HG03135 (cell line): ENCODE results near the gene AURKA.
A peak's percentile ranks its signal among the peaks of the same experiment; 100 is the strongest.

ENCODE experiments used
- ATAC-seq: cut with Tn5 transposase; IDR thresholded peaks from one replicate; pipeline ENCODE4 v1.9.1; 2021; ENCODE audit warnings: mild to moderate bottlenecking, moderate library complexity; ENCODE audit not compliant: unreplicated experiment

The AURKA gene

DNA sequence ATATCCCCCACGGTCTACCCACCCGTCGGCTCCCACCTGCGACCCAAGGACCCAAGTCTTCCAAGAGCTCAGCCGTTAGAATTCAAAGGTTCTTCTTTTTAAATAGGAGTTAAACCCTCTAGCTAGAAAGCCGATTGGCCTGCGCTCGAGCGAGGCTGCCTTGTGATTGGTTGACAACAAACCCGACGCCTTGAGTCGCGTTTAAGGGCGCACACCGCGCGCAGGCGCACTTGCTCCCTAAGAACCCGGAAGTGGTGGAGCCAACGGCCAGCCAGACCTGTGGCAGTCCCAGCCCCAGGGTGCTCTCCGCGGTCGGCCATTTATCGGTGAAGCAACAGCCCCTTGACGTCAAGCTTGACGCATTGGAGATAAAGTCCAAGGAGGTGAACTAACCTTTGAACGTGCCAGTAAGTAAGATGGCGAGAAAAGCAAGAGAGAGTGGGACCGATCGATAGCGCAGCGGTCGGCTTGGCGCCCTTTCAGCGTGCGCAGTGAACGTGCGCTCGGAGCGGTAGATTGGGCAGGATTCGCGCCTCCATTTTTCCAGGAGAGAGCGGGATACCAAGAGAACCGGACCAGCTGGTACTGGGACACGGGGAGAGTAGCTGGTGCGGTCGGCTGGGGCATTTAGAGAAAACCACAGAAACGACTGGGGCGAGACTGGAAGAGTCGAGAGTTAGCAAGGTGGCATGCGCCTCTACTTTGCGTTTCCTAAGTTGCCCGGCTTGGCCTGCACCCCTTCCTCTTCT lies at the start of gene AURKA, which contains the start of gene CSTF1:
Gene AURKA, minus strand, starts transcription at position 84 of the 749 bp plus-strand sequence. CDS start 4,018 bp downstream, outside the sequence.
Gene CSTF1, plus strand, starts transcription at position 514 of the 749 bp plus-strand sequence. CDS start 2,908 bp downstream, outside the sequence.
- peak; percentile 88 for ATAC-seq

DNA sequence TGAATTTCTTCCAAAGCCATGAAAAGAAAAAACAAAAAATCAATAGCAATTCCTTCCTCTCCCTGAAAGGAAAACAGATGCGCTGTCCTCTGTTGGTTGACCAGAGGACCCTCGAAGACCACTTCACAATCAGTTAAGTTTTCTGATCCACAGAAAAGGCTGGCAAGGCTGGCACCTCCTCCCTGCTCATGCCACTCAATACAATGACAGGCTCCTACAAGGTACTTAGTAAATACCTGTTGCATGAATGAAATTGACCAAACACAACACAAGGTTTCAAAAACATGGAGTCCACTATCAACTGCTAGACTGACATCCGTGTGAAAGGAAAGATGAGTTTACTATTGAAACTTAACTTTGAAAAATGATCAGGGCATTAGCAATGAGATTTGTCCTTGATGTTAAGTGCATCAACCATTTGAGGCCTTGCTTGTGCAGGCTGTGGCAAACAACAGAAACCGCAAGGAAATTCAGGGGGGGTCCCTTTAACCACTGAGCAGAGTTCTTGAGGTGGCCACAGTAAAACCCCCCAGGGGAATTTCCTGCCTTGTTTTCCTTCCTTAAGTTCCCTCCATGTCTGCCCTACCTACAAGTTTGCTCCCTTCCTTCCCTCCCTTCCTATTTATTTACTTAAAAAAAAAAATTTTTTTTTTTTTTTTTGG lies 48.5 kb upstream of the AURKA start:
- ATAC-seq, result no peak

DNA sequence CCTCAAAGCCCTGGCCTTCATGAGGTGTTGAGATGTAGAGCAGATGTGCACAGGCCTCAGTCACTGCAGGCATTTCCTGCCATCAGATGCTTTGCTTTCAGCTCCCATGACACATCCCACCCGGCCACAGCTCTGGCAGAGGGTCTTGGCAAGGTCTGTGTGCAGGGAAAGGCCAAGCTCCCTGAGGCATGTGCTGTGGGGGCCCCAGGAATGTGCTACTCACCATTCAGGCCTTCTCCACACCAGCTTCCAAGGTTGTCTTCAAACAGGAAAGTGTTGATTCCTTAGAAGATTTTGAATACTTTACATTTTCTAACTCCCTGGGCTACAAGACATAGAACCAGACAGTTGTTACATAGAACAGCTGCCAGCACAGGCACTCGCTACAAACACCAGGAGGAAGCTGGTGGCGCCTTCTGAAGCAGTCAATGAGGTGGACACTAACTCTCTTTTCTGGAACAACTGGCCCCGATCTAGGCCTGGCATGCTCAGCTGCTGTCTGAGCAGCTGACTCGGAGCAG lies 47.8 kb upstream of the AURKA start:
- ATAC-seq, result no peak

DNA sequence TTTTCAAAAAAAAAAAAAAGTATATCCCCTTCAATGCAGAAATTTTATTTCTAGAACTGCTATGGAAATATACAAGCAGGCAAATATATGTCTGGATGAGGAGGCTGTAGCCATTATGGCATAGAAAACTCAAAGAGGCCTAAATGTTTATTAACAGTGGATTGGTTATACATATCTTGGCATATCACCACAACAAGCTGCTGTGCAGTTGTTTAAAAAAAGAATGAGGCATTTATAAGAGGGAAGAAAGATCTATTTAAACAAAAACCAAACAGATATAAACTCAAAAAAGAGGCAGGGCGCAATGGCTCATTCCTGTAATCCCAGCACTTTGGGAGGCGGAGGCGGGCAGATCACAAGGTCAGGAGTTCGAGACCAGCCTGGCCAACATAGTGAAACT lies 46.3 kb upstream of the AURKA start:
- ATAC-seq, result no peak

DNA sequence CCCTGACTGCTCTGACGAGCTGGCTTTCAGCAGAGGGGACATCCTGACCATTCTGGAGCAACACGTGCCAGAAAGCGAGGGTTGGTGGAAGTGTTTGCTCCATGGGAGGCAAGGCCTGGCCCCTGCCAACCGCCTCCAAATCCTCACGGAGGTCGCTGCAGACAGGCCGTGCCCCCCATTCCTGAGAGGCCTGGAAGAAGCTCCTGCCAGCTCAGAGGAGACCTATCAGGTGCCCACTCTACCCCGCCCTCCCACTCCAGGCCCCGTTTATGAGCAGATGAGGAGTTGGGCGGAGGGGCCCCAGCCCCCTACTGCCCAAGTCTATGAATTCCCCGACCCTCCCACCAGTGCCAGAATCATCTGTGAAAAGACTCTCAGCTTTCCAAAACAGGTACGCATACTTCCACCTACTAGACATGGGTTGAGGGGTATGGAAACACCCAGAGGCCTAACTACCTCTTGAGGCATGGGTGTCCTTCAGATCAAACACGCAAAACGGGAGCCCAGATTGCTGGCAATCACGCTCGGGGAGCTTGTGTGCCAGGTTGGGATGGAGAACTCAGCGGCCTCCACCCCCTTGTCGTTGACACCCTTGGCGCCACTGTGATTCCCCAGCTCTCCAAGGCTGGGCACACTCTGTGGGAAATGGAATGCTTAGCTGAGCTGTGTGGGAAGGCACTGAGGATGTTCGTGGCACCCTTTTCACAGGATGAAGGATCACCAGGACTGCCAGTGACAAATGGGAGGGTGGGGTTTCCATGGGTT lies 45.4 kb upstream of the AURKA start:
- no peak for ATAC-seq

DNA sequence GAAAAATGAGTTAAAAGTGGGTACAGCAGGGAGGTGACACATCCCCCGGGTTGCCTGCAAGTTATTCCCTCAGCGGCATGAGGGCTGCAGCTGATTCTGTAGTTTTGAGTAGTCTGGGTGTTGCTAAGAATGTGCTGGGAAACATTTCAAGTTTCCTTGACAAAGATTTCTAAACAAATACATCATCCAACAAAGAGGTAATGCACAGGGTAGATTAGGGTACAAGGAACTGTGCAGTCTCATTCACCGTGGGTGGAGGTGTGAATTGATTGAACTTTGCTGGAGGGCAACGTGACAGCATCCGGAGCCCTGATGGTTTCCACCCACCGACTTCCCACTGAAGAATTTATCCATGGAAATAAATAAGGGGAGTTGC lies 41.9 kb upstream of the AURKA start:
- ATAC-seq, result no peak

DNA sequence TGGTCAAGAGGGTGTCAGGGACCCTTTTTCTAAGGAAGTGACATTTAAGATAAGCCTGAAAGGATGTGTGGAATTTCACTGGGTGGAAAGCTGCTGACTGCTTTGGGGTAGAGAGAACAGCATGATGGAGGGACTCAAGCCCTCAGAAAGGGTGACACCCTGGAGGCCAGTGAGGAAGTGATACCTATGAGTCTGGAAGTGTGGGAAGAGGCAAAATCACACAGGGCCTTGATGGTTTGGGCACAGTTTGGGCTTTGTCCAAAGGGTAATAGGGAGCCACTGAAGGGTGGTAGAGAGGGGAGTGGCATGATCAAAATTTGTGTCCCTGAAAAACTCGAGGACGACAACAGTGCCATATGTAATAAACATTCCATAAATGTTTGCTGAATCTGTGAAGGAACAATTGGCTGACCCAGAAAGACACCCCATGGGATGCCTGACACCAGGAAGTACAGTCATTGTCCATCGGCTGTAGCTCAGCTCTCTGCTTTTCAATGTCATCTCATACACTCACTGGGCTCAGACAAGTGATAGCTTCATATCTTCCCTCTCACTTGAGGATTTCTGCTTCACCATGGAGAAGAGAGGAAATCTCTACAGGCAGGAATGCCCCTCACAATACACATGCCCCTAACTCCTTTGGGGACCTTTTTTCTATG lies 41.3 kb upstream of the AURKA start:
- no peak for ATAC-seq

DNA sequence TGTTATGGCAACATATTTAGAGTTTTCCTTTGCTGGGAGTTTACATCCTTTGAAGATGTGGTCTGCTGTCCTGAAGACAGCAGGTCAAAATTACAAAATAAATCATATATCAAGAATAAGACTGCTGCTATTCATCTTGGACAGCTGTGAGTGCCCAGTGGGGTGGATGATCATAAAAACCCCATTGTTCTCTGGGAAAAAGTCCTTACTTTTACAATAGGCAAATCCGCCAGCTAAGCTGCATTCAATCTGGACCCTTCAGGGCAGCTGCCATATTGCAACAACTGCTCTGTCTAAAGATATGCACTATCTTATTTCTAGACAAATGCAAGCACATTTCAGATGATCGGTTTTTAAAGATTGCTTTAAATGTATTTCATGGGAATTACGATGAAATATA lies 39.5 kb upstream of the AURKA start:
- ATAC-seq, result no peak

DNA sequence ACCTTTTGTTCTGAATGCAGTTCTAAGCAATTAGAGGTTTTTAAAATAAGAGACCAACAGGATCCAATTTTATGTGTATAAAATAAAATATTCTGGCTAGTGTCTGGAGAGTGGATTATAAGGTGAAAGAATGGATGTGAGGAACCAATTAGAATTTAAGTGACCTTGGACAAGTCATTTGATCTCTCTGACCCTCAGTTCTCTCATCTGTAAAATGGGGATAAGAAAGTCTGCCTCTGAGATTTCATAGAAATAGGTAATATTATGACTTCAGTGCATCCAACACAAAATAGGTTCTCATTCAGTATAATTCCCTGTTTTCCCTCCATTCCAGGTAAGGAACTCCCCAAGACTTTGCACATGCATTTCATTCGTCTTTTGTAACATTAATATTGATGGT lies 38.9 kb upstream of the AURKA start:
- ATAC-seq, result no peak

DNA sequence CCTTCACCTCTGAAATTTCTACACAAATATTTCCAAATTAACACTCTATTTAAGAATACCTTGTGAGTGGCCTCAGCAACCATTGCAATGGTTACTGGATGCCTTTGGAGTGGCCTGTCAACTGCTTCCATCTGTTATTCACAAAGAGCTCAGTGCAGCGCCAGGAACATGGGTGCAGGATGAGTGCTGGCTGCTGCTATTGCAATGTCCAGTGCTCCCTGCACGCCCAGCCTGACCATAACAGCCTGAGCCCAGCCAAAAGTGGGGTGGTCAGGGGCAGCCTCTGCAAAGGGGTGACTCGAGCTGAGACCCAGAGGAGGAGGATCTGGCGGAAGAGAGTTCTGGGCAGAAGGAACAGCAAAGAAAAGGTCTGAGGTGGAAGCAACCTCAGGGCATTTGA lies 38.4 kb upstream of the AURKA start:
- ATAC-seq, result no peak

DNA sequence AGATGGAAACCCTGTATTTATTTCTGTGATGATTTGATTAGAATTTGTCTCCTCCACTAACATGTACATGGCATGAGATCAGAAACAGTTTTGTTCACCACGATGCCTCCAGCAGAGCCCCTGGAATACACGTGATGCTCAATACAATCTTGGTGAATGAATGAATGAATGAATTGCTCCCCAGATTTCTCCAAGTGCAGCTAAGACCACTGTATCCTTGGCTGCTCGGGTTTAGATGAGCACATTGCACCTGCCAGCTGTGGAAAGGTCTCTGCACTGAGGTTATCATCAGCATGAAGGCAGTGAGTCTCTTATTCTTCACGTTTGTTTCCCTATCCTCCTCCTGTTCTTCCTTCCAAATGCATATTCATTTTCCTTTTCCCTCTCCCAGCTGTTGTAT lies 37.9 kb upstream of the AURKA start:
- ATAC-seq, result no peak

DNA sequence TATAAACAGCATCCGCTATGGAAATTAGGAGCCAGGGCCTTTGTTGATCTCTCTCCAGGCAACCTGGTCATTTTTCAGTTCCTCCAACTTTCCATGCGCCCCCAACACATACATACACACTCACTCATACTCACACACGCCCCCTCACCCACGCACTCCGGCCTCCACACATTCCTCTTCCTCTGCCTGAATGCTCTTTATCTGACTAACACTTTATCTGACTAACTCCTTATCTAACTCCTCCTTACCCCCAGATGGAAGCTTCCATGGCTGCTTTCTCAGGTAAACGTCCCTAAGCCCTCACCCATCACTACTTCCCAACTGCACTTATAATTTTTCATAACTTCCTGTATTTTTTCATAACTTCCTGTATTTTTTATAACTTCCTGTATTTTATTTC lies 37.5 kb upstream of the AURKA start:
- ATAC-seq, result no peak

DNA sequence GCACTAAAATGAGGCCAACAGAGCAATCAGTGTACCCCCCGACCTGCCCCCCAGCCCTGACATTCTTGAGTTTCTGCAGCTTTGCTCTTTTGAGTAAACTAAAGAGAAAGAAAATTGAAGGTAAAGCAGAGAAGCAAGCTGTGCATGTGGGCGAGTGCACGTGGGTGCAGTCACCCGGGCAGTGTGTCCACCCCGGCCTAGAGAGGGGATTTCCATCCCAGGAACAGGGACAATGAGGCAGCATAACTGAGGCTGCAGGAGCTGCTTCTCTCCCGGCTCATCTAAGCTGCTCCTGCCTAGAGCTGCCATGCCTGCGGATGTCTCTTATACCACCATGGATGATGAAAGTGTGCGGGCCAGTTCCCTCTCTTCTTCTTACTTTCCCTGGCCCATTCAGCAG lies 36.9 kb upstream of the AURKA start:
- no peak for ATAC-seq

DNA sequence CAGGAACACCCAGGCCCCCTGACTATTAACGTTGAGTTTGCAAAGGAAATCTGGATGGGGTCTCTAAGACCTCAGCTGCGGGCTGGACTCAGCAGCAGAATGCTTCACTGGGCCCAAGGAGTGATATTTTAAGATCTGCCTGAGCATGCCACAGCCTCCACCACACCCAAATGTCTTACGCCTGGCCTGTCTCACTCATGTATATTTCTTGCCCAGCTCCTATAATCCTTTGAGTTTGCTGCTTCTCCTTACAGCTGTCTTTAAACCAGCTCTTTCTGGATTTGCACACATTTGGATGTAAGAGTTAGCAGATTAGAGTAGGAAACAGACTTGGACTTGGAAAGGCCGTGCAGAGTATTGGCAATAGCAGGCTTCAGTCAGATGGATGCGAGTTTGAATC lies 36.4 kb upstream of the AURKA start:
- no peak for ATAC-seq

DNA sequence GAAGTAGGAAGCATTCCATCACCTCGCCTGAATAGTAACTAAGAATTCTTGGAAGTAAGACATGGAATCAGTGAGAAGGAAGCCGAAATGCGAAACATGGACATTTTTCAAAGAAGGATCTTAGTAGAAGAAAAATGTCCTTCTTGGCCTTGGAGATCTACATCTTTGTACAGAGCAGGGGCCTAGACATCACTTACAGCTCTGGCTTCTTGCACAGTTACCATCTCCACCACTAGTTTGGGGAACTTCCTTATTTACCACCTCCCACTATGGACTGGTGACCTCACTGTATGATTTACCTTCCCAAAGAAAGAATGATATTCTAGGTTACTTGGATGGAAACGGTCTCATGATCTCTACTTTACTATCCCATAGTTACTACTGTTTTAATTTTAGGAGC lies 35.8 kb upstream of the AURKA start:
- no peak for ATAC-seq

DNA sequence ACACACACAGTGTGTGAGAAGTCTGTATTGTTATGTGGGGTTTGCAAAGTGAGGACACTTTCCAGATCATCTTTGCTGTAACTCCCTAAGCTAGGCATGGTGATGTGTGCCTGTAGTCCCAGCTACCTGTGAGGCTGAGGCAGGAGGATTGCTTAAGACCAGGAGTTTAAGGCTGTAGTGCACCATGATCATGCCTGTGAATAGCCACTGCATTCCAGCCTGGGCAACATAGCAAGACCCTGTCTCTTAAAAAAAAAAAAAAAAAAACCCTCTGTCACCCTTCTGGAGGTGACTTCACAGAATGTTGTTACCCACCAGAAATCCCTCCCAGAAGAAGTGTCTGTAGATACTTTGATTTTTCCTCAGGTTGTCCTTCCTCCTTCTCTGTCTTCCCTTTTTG lies 34.9 kb upstream of the AURKA start:
- no peak for ATAC-seq

DNA sequence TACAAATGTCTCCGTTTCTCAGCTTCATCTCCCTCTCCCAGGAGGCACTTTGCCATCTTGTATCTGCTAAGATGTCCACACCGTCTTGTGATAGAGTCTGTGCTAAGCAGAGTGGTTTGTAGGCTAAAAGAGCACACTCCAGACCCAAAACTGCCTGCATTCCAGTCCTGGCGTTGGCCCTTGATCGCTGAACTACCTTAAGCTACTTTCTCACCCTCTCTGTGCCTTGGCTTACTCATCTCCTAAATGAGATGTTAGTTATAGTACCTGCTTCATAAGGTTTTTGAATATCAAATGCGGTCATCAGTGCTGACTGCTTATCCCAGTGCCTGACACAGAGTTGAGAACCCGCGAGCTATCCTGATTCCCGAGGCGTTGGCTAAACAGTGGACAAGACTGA lies 34.0 kb upstream of the AURKA start:
- ATAC-seq, result no peak

DNA sequence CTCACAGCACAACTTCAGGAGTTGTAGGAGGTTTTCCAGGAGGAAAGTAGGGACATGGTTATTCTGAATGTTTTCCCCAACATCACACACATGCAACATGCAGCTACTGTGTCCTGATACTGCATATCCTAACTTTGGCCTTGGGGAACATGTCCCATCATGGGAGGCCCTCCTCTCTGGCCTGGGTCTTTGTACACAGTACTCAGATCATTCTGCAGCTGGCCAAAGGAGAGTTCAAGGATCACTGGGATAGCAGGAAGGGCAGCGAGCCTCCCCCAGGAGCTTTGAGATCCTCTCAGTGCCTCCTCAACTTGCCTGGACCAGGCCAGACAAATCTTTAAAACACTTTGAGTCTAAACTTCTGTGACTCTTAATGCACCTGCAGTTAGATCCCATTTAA lies 32.9 kb upstream of the AURKA start:
- no peak for ATAC-seq

DNA sequence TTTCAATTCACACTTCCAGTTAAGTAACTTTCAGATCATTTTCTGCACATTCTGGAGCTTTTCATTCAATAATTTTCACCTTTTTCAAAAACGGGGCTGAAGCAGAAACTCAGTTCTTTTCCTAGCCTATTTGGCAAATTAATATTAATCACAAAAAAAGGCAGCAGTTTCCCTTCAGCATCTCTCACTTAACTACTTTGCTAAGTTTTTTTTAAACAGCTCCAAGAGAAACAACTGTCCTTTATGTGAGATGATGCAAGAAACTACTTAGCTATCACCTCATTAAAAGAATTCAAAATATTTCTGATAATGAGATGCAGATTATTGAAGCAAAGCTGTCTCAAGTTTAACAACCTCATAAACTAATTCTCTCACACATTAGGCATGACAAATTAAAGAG lies 31.9 kb upstream of the AURKA start:
- ATAC-seq, result no peak

DNA sequence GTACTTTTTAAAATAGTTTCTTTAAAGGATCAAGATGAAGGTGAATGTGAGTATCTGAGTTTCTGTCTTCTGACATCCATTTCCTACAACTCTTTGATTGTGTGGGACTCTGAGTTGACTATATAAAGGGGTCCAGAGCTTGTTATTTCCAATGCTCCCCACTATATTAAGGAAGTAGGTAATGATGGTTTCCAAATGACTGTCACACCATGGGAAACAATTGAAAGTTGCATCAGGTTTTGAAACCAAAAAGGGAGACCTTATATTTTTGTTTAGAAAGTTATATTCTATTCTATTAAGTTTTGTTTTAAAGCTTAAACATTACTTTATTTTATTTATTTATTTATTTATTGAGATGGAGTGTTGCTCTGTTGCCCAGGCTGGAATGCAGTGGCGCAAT lies 31.2 kb upstream of the AURKA start:
- no peak for ATAC-seq

DNA sequence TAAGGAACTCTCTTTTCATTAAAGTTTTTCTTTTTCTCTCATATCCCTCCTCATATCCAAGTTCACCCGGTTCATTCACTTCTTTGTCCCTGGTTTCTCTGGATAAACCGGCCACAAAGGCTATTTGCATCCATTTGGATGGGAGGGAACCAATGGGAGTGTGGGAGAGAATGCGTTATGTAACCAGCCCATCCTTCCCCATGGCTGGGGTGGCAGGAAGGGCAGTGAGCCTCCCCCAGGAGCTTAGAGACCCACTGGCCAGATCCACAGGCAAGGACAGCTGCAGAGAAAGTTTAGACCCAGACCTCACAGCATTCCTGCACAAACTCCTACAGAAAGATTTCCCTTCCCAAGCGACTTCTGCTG lies 30.8 kb upstream of the AURKA start:
- ATAC-seq, result no peak
